SK-N-SH (cell line): ENCODE measurements around the gene KRTAP10-2. TPM values are rescaled to one million over a fixed set of nuclear protein-coding genes. Genes with fewer than 3 reads are reported as not detected.

ENCODE experiments used
- CTCF ChIA-PET: fragments of 300-600, 350-600 bp; formaldehyde crosslinking; extraction: SDS; loops from one replicate; lab custom pipeline; 2021; lab: Yijun Ruan, JAX
- POLR2A ChIA-PET: fragments of 350-600 bp; sonication (Branson Sonifier 250); formaldehyde crosslinking; extraction: SDS; loops from one replicate; lab custom pipeline; 2020; ENCODE audit warnings: antibody characterized with exemption, inconsistent platforms; lab: Yijun Ruan, JAX
- DNase-seq: peaks from one replicate; pipeline ENCODE4 v3.0.0; 2012
- H2AFZ ChIP-seq: fragments of 200-600 bp; sonication (generic); 2 replicates; pipeline ENCODE4 v1.8.1; 2016; ENCODE audit warnings: antibody characterized with exemption, mild to moderate bottlenecking, low read depth
- H3F3A ChIP-seq: fragments of 200-600 bp; sonication (generic); replicated peaks from 2 replicates; pipeline ENCODE3; 2016; ENCODE audit warnings: antibody characterized with exemption, mild to moderate bottlenecking; ENCODE audit not compliant: insufficient read depth
- H3K27ac ChIP-seq, 2 experiments: fragments of 200-500 bp in 1 of 2; fragments of 200-600 bp in 1 of 2; sonication (Bioruptor generic) in 1 of 2; sonication (generic), shearing (Covaris generic) in 1 of 2; 2 replicates each; pipeline versions ENCODE4 v1.5.1 to v1.6.1; 2014 to 2016; ENCODE audit warnings: low read depth in 2 of 2, inconsistent platforms in 1 of 2, low read length in 1 of 2, mild to moderate bottlenecking in 1 of 2, mixed read lengths in 1 of 2
- H3K27me3 ChIP-seq: fragments of 200-600 bp; sonication (generic), shearing (Covaris generic); 2 replicates; pipeline ENCODE4 v1.6.1; 2016; ENCODE audit warnings: mixed run types; ENCODE audit not compliant: insufficient read depth
- H3K36me3 ChIP-seq, 2 experiments: fragments of 200-500 bp in 1 of 2; fragments of 200-600 bp in 1 of 2; sonication (Bioruptor generic) in 1 of 2; sonication (generic) in 1 of 2; replicated peaks in 1 of 2; 2 replicates each; pipeline versions ENCODE3 to v1.5.1; 2014 to 2016; ENCODE audit warnings: low read length in 1 of 2, mild to moderate bottlenecking in 1 of 2; ENCODE audit not compliant: insufficient read depth in 2 of 2, control insufficient read depth in 1 of 2
- H3K4me1 ChIP-seq, 2 experiments: fragments of 200-500 bp in 1 of 2; fragments of 200-600 bp in 1 of 2; sonication (Bioruptor generic) in 1 of 2; sonication (generic), shearing (Covaris generic) in 1 of 2; 2 replicates each; pipeline versions ENCODE4 v1.5.1 to v1.6.1; 2014 to 2016; ENCODE audit warnings: low read depth in 1 of 2, low read length in 1 of 2, mixed run types in 1 of 2; ENCODE audit not compliant: insufficient read depth in 2 of 2, control insufficient read depth in 1 of 2
- H3K4me2 ChIP-seq: fragments of 200-600 bp; sonication (generic), shearing (Covaris generic); 2 replicates; pipeline ENCODE4 v1.6.1; 2017; ENCODE audit warnings: mixed run types
- H3K4me3 ChIP-seq, 2 experiments: fragments of 200-500 bp in 1 of 2; fragments of 200-600 bp in 1 of 2; sonication (Bioruptor generic) in 1 of 2; sonication (generic), shearing (Covaris generic) in 1 of 2; 2 replicates each; pipeline versions ENCODE4 v1.5.1 to v1.8.1; 2014 to 2016; ENCODE audit warnings: low read depth in 2 of 2, inconsistent platforms in 1 of 2, low read length in 1 of 2, mild to moderate bottlenecking in 1 of 2, mixed read lengths in 1 of 2, moderate library complexity in 1 of 2
- H3K79me2 ChIP-seq: fragments of 200-600 bp; sonication (generic); 2 replicates; pipeline ENCODE4 v1.8.1; 2017; ENCODE audit warnings: mild to moderate bottlenecking; ENCODE audit not compliant: insufficient read depth
- H3K9ac ChIP-seq: fragments of 200-600 bp; sonication (generic); 2 replicates; pipeline ENCODE4 v1.6.1; 2017; ENCODE audit warnings: mixed run types
- H3K9me2 ChIP-seq: fragments of 200-600 bp; sonication (generic); 2 replicates; pipeline ENCODE4 v1.6.1; 2017; ENCODE audit warnings: mixed run types
- H3K9me3 ChIP-seq: fragments of 200-600 bp; sonication (generic); 2 replicates; pipeline ENCODE4 v1.6.1; 2017; ENCODE audit warnings: mixed run types, mild to moderate bottlenecking, moderate library complexity
- H4K20me1 ChIP-seq: fragments of 200-600 bp; sonication (generic); 2 replicates; pipeline ENCODE4 v1.6.1; 2017; ENCODE audit warnings: mild to moderate bottlenecking, mixed run types; ENCODE audit not compliant: insufficient read depth
- FOXM1 ChIP-seq: IDR thresholded peaks from 2 replicates; pipeline ENCODE4 v1.4.0; 2012; ENCODE audit warnings: low read depth, mild to moderate bottlenecking
- GABPA ChIP-seq: IDR thresholded peaks from 2 replicates; pipeline ENCODE4 v1.4.0; 2012; ENCODE audit warnings: low read depth, mild to moderate bottlenecking
- MEF2A ChIP-seq: IDR thresholded peaks from 2 replicates; pipeline ENCODE4 v1.4.0; 2012; ENCODE audit warnings: low read depth, borderline replicate concordance
- MXI1 ChIP-seq: IDR thresholded peaks from 2 replicates; pipeline ENCODE4 v1.6.1; 2012; ENCODE audit warnings: mild to moderate bottlenecking, low read depth, low read length, improper control_type of control experiment
- NFIC ChIP-seq: IDR thresholded peaks from 2 replicates; pipeline ENCODE4 v1.4.0; 2012; ENCODE audit warnings: borderline replicate concordance
- NRF1 ChIP-seq: IDR thresholded peaks from 2 replicates; pipeline ENCODE4 v1.6.1; 2012; ENCODE audit warnings: low read depth, mild to moderate bottlenecking, low read length
- POLR2AphosphoS5 ChIP-seq: IDR thresholded peaks from 2 replicates; pipeline ENCODE4 v1.6.1; 2012; ENCODE audit warnings: low read depth, low read length
- RAD21 ChIP-seq: IDR thresholded peaks from 2 replicates; pipeline ENCODE4 v1.6.1; 2012; ENCODE audit warnings: mild to moderate bottlenecking, low read length
- RCOR1 ChIP-seq: fragments of 150-350 bp; IDR thresholded peaks from 2 replicates; pipeline ENCODE4 v1.6.1; 2017; ENCODE audit warnings: antibody characterized with exemption, low read length
- SMC3 ChIP-seq: IDR thresholded peaks from 2 replicates; pipeline ENCODE4 v1.6.1; 2012; ENCODE audit warnings: low read depth, low read length, improper control_type of control experiment
- TAF1 ChIP-seq: IDR thresholded peaks from 2 replicates; pipeline ENCODE4 v1.6.1; 2012; ENCODE audit warnings: low read depth, mild to moderate bottlenecking, low read length, moderate library complexity, borderline replicate concordance
- TCF12 ChIP-seq: IDR thresholded peaks from 2 replicates; pipeline ENCODE4 v1.4.0; 2012
- TEAD4 ChIP-seq: IDR thresholded peaks from 2 replicates; pipeline ENCODE4 v1.4.0; 2012; ENCODE audit warnings: mild to moderate bottlenecking, borderline replicate concordance; ENCODE audit not compliant: insufficient read depth
- WGBS: methylation state at CpG from one replicate; pipeline ENCODE4 v1.1.6; 2017; ENCODE audit warnings: low lambda C conversion rate; 5-methylcytosine and 5-hydroxymethylcytosine counted together
- polyA plus RNA-seq, 3 experiments: library from polyadenylated mRNA; depleted of rRNA; stranded (reverse); fragments of >200 nt; gene quantifications; 2 replicates each; pipeline ENCODE4 v1.2.3, GENCODE V29; 2012
- TF ChIP-seq, protein P1 (sequence below): IDR thresholded peaks from 2 replicates; pipeline ENCODE4 v1.4.0; 2012; ENCODE audit warnings: low read depth, borderline replicate concordance
- TF ChIP-seq, protein P2 (sequence below): IDR thresholded peaks from 2 replicates; pipeline ENCODE4 v1.6.1; 2012; ENCODE audit warnings: mild to moderate bottlenecking, low read depth, low read length, moderate library complexity
- TF ChIP-seq, protein P3 (sequence below): fragments of 200-600 bp; sonication (generic); IDR thresholded peaks from 2 replicates; pipeline ENCODE4 v1.6.1; 2017; ENCODE audit warnings: antibody characterized with exemption, mild to moderate bottlenecking, moderate library complexity
- TF ChIP-seq, protein P4 (sequence below): IDR thresholded peaks from 2 replicates; pipeline ENCODE4; 2012
- TF ChIP-seq, protein P5 (sequence below): IDR thresholded peaks from 2 replicates; pipeline ENCODE4 v1.4.0; 2012; ENCODE audit warnings: low read depth, borderline replicate concordance

Gene KRTAP10-2
- polyA plus RNA-seq, 1 of the 3 experiments (the other 2 are of a cell fraction), result not detected

DNA sequence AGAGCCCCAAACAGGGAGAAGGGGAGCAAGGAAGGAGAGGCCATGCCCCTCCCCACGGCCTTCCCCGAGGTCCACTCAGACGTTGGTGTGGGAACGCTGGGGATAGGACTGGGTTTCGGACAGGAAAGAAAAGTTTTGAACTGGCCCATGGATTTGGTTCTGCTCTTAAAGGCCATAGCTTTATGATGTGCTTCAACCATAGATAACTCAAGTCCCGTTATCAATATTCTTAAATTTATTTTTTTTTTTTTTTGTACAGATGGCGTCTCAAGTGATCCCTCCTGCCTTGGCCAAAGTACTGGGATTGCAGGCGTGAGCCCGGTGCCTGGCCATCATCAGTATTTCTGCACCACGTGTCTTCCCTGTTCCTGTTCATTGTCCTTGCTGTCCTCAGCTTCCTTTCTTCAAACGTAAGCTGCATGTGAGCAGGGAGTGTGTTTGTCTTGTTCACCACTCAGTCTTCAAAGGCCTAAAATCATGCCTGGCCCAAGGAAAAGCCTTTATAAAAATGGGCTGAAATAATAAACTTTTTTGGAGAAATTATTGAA, 10.5 kb downstream of the KRTAP10-2 start:
- WGBS, result 12% methylated on average over 11 of the region's 11 CpGs
- no peak overlapping the region for H3K27ac ChIP-seq
- H3K9ac ChIP-seq, result no peak overlapping the region
- no peaks in the 10 kb centered on the region for H3K36me3 ChIP-seq
- no peaks in the 10 kb centered on the region for H3K9me2 ChIP-seq
- H3K4me3 ChIP-seq, result no peak overlapping the region
- TF ChIP-seq, protein P1, sequence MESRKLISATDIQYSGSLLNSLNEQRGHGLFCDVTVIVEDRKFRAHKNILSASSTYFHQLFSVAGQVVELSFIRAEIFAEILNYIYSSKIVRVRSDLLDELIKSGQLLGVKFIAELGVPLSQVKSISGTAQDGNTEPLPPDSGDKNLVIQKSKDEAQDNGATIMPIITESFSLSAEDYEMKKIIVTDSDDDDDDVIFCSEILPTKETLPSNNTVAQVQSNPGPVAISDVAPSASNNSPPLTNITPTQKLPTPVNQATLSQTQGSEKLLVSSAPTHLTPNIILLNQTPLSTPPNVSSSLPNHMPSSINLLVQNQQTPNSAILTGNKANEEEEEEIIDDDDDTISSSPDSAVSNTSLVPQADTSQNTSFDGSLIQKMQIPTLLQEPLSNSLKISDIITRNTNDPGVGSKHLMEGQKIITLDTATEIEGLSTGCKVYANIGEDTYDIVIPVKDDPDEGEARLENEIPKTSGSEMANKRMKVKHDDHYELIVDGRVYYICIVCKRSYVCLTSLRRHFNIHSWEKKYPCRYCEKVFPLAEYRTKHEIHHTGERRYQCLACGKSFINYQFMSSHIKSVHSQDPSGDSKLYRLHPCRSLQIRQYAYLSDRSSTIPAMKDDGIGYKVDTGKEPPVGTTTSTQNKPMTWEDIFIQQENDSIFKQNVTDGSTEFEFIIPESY, result no peak
- TF ChIP-seq FOXM1 (no peak), RAD21 (no peak), RCOR1 (no peak), POLR2AphosphoS5 (no peak), TEAD4 (no peak)
- TF ChIP-seq, protein P2, sequence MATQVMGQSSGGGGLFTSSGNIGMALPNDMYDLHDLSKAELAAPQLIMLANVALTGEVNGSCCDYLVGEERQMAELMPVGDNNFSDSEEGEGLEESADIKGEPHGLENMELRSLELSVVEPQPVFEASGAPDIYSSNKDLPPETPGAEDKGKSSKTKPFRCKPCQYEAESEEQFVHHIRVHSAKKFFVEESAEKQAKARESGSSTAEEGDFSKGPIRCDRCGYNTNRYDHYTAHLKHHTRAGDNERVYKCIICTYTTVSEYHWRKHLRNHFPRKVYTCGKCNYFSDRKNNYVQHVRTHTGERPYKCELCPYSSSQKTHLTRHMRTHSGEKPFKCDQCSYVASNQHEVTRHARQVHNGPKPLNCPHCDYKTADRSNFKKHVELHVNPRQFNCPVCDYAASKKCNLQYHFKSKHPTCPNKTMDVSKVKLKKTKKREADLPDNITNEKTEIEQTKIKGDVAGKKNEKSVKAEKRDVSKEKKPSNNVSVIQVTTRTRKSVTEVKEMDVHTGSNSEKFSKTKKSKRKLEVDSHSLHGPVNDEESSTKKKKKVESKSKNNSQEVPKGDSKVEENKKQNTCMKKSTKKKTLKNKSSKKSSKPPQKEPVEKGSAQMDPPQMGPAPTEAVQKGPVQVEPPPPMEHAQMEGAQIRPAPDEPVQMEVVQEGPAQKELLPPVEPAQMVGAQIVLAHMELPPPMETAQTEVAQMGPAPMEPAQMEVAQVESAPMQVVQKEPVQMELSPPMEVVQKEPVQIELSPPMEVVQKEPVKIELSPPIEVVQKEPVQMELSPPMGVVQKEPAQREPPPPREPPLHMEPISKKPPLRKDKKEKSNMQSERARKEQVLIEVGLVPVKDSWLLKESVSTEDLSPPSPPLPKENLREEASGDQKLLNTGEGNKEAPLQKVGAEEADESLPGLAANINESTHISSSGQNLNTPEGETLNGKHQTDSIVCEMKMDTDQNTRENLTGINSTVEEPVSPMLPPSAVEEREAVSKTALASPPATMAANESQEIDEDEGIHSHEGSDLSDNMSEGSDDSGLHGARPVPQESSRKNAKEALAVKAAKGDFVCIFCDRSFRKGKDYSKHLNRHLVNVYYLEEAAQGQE, result no peak
- no peaks in the 10 kb centered on the region for H3K79me2 ChIP-seq
- ChIA-PET POLR2A (no interaction called here), CTCF (no interaction called here)
- H3K4me1 ChIP-seq, result no peaks in the 10 kb centered on the region
- H3K27me3 ChIP-seq, result peaks cover 17% of the 10 kb centered on the region; the same call in 1 of the 2 replicates
- no peak overlapping the region for H3K4me2 ChIP-seq
- no peaks in the 10 kb centered on the region for H3F3A ChIP-seq
- no peak for DNase-seq
- no peaks in the 10 kb centered on the region for H4K20me1 ChIP-seq
- no peak overlapping the region for H2AFZ ChIP-seq
- no peaks in the 10 kb centered on the region for H3K9me3 ChIP-seq

DNA sequence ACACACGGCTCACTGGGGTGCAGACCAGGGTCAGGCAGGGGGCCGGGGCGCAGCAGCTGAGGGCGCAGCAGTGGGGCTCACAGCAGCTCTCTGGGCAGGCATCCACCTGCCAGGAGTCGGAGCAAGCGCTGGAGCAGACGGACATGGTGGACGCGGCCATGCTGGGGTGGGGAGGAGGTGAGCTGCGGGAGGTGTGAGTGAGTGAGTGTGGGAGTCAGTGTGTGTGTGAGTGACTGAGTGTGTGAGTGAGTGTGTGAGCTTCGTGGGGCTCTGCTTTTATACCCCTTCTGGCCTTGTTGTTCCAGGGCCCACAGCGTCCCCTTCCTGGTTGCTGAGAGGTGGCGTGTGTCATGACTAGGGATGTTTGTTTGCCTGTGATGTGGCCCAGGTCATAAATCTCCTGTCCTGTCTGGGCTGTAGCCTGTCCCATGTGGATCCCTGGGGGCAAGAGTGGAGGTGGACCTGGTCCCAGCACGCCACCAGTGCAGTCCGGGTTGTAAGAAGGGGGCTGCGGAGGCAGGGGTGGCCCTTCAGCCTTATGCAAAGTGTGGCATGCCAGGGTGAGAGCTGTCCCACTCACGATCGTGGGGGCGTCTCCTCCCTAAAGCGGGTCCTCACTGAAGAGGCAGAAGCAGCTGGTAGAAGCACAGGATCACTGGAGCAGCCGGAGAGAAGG, 11.2 kb downstream of the KRTAP10-2 start, which contains the start of gene KRTAP10-1:
Gene KRTAP10-1, minus strand, starts transcription at position 205 of the 676 bp plus-strand sequence. Its CDS starts 45 bp downstream, at position 160.
- Histone ChIP-seq H3K4me3 (no peak within 1 kb of the TSS), H3K9me3 (no peaks in the 10 kb centered on the region), H3K4me1 (no peaks in the 10 kb centered on the region), H2AFZ (no peak within 1 kb of the TSS), H3K79me2 (no peaks in the 10 kb centered on the region), H4K20me1 (no peaks in the 10 kb centered on the region), H3F3A (no peaks in the 10 kb centered on the region), H3K27ac (no peak within 1 kb of the TSS), H3K36me3 (no peaks in the 10 kb centered on the region), H3K9me2 (no peaks in the 10 kb centered on the region), H3K27me3 (peaks cover 17% of the 10 kb centered on the region; the same call in 1 of the 2 replicates), H3K9ac (no peak within 1 kb of the TSS), H3K4me2 (no peak within 1 kb of the TSS)
- 14% methylated on average over 19 of the region's 21 CpGs for WGBS
- POLR2A ChIA-PET, result no interaction called here
- DNase-seq, result no peak
- CTCF ChIA-PET, result no interaction called here
- TF ChIP-seq NFIC, result no peak
- no peak for TF ChIP-seq TAF1
- no peak for TF ChIP-seq MXI1
- no peak for TF ChIP-seq POLR2AphosphoS5
- TF ChIP-seq TCF12, result no peak
- TF ChIP-seq, protein P3, sequence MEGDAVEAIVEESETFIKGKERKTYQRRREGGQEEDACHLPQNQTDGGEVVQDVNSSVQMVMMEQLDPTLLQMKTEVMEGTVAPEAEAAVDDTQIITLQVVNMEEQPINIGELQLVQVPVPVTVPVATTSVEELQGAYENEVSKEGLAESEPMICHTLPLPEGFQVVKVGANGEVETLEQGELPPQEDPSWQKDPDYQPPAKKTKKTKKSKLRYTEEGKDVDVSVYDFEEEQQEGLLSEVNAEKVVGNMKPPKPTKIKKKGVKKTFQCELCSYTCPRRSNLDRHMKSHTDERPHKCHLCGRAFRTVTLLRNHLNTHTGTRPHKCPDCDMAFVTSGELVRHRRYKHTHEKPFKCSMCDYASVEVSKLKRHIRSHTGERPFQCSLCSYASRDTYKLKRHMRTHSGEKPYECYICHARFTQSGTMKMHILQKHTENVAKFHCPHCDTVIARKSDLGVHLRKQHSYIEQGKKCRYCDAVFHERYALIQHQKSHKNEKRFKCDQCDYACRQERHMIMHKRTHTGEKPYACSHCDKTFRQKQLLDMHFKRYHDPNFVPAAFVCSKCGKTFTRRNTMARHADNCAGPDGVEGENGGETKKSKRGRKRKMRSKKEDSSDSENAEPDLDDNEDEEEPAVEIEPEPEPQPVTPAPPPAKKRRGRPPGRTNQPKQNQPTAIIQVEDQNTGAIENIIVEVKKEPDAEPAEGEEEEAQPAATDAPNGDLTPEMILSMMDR, result no peak
- no peak for TF ChIP-seq SMC3
- TF ChIP-seq RCOR1, result no peak
- no peak for TF ChIP-seq MEF2A
- TF ChIP-seq, protein P4, sequence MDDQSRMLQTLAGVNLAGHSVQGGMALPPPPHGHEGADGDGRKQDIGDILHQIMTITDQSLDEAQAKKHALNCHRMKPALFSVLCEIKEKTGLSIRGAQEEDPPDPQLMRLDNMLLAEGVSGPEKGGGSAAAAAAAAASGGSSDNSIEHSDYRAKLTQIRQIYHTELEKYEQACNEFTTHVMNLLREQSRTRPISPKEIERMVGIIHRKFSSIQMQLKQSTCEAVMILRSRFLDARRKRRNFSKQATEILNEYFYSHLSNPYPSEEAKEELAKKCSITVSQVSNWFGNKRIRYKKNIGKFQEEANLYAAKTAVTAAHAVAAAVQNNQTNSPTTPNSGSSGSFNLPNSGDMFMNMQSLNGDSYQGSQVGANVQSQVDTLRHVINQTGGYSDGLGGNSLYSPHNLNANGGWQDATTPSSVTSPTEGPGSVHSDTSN, result no peak
- TF ChIP-seq NRF1, result no peak
- TF ChIP-seq, protein P5, sequence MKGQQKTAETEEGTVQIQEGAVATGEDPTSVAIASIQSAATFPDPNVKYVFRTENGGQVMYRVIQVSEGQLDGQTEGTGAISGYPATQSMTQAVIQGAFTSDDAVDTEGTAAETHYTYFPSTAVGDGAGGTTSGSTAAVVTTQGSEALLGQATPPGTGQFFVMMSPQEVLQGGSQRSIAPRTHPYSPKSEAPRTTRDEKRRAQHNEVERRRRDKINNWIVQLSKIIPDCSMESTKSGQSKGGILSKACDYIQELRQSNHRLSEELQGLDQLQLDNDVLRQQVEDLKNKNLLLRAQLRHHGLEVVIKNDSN, result no peak
- no peak for TF ChIP-seq GABPA
